PFSK-1 (cell line): ENCODE data around the gene C16orf92.

Experiments
- POLR2AphosphoS5 ChIP-seq: IDR thresholded peaks from 2 replicates; pipeline ENCODE4 v1.6.1; 2012; ENCODE audit warnings: low read depth, mild to moderate bottlenecking, control low read depth, low read length, moderate library complexity
- SIN3A ChIP-seq: IDR thresholded peaks from 2 replicates; pipeline ENCODE4 v1.6.1; 2012; ENCODE audit warnings: mild to moderate bottlenecking, low read length, moderate library complexity, borderline replicate concordance; ENCODE audit not compliant: insufficient read depth
- TAF1 ChIP-seq: IDR thresholded peaks from 2 replicates; pipeline ENCODE4 v1.6.1; 2012; ENCODE audit warnings: low read length, control low read depth, borderline replicate concordance; ENCODE audit not compliant: insufficient read depth
- TF ChIP-seq, protein P1 (sequence below), 2 experiments: IDR thresholded peaks; 2 replicates each; pipeline versions ENCODE4 v1.6.1 to v1.8.0; 2011 to 2012; ENCODE audit warnings: low read depth in 2 of 2, low read length in 2 of 2, control low read depth in 1 of 2, inconsistent platforms in 1 of 2, mild to moderate bottlenecking in 1 of 2, moderate library complexity in 1 of 2; ENCODE audit not compliant: insufficient read depth in 1 of 2

DNA sequence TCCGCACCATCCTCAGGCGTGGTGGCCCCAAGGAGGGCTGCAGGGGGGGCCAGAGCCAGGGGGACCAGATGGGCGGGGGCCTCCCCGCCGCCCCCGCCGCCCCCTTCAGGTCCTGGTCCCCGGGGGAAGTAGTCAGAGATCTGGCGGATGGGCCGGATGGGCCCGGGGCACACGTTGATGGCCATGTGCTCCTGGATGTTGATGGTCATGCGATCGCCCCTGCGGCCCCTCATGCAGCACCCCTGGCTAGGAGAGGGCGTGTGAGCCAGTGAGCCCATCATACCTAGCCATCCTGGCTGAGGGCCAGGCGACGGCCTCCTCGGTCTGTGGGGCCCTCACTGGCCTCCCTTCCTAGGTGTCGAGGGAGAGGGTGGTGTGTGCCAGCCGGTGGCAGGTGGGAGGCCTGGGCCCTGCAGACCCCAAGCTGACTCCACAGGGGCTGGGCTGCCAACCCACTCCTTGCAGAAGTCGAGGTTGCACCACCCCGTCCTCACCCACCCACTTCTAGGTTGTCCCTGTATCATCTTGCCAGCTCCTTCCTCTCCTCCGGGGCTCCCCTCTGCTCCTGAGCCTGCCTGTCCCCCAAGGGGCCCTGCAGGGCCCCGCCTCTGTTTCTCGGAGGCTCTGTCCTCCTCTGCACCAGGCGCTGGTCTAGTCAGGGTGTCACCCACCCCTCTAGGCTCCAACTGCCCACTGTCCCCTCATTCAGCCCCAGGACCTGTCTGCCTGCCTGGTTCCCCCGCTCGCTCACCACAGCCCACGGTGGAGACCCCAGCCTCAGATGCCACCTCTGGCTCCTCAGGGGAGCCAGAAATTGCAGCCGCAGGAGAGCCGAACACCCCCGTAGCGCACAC is 12.8 kb upstream of the C16orf92 start:
- no peak for TF ChIP-seq POLR2AphosphoS5
- TF ChIP-seq, protein P1, sequence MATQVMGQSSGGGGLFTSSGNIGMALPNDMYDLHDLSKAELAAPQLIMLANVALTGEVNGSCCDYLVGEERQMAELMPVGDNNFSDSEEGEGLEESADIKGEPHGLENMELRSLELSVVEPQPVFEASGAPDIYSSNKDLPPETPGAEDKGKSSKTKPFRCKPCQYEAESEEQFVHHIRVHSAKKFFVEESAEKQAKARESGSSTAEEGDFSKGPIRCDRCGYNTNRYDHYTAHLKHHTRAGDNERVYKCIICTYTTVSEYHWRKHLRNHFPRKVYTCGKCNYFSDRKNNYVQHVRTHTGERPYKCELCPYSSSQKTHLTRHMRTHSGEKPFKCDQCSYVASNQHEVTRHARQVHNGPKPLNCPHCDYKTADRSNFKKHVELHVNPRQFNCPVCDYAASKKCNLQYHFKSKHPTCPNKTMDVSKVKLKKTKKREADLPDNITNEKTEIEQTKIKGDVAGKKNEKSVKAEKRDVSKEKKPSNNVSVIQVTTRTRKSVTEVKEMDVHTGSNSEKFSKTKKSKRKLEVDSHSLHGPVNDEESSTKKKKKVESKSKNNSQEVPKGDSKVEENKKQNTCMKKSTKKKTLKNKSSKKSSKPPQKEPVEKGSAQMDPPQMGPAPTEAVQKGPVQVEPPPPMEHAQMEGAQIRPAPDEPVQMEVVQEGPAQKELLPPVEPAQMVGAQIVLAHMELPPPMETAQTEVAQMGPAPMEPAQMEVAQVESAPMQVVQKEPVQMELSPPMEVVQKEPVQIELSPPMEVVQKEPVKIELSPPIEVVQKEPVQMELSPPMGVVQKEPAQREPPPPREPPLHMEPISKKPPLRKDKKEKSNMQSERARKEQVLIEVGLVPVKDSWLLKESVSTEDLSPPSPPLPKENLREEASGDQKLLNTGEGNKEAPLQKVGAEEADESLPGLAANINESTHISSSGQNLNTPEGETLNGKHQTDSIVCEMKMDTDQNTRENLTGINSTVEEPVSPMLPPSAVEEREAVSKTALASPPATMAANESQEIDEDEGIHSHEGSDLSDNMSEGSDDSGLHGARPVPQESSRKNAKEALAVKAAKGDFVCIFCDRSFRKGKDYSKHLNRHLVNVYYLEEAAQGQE (IDR thresholded peaks at IDR 0.05; ENCODE audit: insufficient read depth in 1 of 2, low read depth in 2 of 2, low read length in 2 of 2) = no peak
- no peak for TF ChIP-seq TAF1
- TF ChIP-seq SIN3A = no peak
